Central memory CD8-positive, alpha-beta T cell (primary cell): ENCODE results near the gene ADAMTS9.

Source experiments
- ATAC-seq: fragments of 150-1000 bp; cut with Tn5 transposase; replicated peaks from 2 replicates; pipeline ENCODE4 v1.10.0; 2022; ENCODE audit warnings: mild to moderate bottlenecking, moderate FRiP score, moderate number of reproducible peaks; ENCODE audit not compliant: poor library complexity, severe bottlenecking; ENCODE audit errors: extremely low read depth
- DNase-seq, 2 donors: peaks; one replicate each; pipeline ENCODE4 v3.0.0; 2021; ENCODE audit warnings: low spot score in 2 of 2
- H3K27ac Mint-ChIP-seq: one replicate; pipeline ENCODE4 v1.8.0; 2022; ENCODE audit warnings: low read depth, mild to moderate bottlenecking, moderate library complexity, mixed read lengths
- H3K27me3 Mint-ChIP-seq: one replicate; pipeline ENCODE4 v1.8.0; 2022; ENCODE audit warnings: mixed read lengths
- H3K36me3 Mint-ChIP-seq: one replicate; pipeline ENCODE4 v1.8.0; 2022; ENCODE audit warnings: mild to moderate bottlenecking, moderate library complexity, mixed read lengths; ENCODE audit not compliant: insufficient read depth
- H3K4me1 Mint-ChIP-seq: one replicate; pipeline ENCODE4 v1.8.0; 2022; ENCODE audit warnings: mixed read lengths
- H3K4me3 Mint-ChIP-seq: one replicate; pipeline ENCODE4 v1.8.0; 2022; ENCODE audit warnings: mild to moderate bottlenecking, moderate library complexity, mixed read lengths
- H3K9me3 Mint-ChIP-seq: one replicate; pipeline ENCODE4 v1.8.0; 2022; ENCODE audit warnings: mixed read lengths

The ADAMTS9 gene

DNA sequence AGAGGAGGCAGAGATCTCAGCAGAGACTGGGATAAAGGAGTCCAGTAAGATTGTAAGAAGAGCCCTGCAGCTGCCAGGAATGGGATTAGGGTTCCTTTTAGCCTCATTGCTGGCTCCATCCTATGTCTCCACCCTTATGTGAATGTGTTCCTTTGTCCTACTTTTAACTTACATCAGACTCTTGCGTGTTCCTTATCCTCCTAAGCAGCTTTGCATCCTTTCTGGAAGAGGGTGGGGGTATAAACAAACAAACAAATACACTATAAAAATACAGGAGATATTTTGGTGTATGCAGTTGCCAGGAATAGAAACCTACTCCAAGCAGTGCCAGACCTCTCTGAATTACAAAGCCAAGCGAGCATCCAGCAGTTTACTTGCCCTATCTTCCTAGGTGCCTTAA is 194.7 kb downstream of the ADAMTS9 start:
- H3K4me3 Mint-ChIP-seq = no peak overlapping the region
- H3K36me3 Mint-ChIP-seq = no peaks in the 10 kb centered on the region
- no peaks in the 10 kb centered on the region for H3K9me3 Mint-ChIP-seq
- no peaks in the 10 kb centered on the region for H3K4me1 Mint-ChIP-seq
- no peak for DNase-seq
- no peak for ATAC-seq
- no peak overlapping the region for H3K27ac Mint-ChIP-seq
- H3K27me3 Mint-ChIP-seq = peaks cover 69% of the 10 kb centered on the region

DNA sequence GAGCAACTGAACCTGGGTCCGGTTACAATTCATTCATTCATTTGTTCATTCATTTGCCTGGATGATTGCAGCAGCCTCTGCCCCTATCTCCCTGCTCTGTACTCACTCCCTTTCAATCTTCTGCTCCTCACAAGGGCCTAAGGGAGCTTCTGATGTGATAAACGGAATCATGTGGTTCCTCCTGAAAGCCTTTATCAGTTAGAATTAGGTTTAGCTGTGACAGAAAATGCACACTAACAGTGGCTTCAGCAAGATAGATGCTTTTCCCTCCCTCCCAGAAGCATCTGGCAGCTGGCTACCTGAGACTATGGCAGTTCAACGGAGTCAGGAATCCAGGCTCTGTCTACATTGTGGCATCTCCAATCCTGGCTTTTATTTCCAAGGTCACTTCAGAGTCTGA is 196.0 kb downstream of the ADAMTS9 start:
- H3K9me3 Mint-ChIP-seq = no peaks in the 10 kb centered on the region
- H3K36me3 Mint-ChIP-seq = no peaks in the 10 kb centered on the region
- ATAC-seq (no peak), DNase-seq (no peak)
- H3K27me3 Mint-ChIP-seq = peaks cover 78% of the 10 kb centered on the region
- no peak overlapping the region for H3K4me3 Mint-ChIP-seq
- no peak overlapping the region for H3K27ac Mint-ChIP-seq
- no peaks in the 10 kb centered on the region for H3K4me1 Mint-ChIP-seq

DNA sequence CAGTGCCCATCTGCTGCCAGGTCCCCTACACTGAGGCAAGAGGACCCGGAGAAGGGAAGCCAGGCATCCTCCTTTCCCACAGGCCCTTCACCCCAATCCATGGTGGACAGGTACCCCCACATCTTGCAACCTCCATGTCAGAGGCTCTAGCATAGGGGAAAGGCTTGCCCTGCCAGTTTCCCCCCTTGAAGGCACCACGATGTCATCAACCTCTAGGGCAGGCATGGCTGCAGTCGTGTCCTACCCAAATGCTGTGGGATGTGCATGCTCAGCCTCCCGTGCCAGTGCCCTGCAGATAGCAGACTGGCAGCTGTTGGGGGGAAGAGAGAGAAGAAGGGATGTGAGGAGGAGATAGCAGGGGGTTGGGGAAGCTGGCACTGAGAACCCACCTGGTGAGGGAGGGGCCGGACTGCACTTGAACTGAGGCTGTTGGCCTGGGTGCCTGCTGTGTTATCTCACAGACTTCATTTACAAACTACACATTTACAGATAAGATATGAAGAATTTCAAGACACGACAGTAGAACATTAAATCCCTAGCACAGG is 197.5 kb downstream of the ADAMTS9 start:
- H3K4me3 Mint-ChIP-seq = no peak overlapping the region
- no peaks in the 10 kb centered on the region for H3K4me1 Mint-ChIP-seq
- peaks cover 91% of the 10 kb centered on the region for H3K27me3 Mint-ChIP-seq

DNA sequence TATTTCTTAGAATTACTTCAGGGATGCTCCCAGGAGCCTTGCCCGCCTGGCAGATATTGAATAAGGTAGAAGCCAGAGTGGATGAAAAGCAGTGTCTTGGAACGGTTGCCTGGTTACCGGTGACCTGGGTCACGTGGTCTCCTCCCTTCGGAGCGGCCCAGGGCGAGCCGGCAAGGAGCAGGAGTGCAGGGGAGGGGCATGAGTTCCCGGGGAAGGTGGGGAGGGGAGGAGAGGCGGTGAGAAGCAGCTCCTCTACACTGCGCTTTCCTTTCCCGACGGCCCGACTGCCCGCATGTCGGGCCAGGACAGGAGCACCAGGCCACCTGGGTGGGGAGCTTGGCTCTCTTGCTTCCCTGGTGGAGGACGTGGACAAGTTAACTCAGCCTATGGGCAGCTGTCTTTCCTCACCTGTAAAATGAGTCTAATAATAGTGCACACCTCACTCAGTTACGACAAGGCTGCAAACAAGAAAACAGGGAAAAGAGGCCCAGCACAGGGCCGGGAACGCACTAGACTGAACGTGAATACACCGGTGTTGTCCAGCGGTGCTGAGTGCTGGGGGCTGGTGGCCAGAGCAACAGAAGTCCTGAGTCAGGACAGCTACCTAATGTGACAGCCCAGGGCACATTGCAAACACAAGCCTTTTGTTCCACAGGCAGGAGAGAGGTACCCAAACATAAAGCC is 198.3 kb downstream of the ADAMTS9 start:
- Mint-ChIP-seq H3K4me1 (no peaks in the 10 kb centered on the region), H3K27ac (peak overlapping the region; percentile 60), H3K27me3 (peaks cover 89% of the 10 kb centered on the region), H3K36me3 (no peaks in the 10 kb centered on the region), H3K9me3 (no peaks in the 10 kb centered on the region), H3K4me3 (no peak overlapping the region)
- DNase-seq = no peak
- ATAC-seq = no peak

More for the DNA sequence above, 197.5 kb downstream of the ADAMTS9 start:
- no peak for ATAC-seq
- Mint-ChIP-seq H3K9me3 (no peaks in the 10 kb centered on the region), H3K36me3 (no peaks in the 10 kb centered on the region), H3K27ac (peak overlapping the region; percentile 60)
- no peak for DNase-seq

DNA sequence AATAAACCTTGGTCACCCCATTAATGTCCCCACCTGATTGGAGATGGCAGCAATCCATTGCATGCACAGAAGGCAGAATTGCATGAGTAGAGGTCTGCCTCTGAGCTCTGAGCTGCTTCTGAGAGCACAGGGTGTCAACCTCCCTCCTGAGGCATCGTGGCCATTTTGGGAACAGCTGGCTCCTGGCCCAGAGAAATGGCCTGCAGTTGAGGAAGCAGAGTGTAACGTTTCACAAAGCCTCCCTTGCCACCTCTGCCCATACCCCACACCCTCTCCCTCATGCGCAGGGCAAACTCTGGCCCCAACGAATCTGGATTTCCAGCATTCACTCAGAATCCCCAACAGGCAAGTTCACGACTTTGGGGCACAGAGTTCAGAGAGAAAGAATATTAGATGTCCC is 198.9 kb downstream of the ADAMTS9 start:
- Mint-ChIP-seq H3K9me3 (no peaks in the 10 kb centered on the region), H3K4me3 (no peak overlapping the region), H3K4me1 (no peaks in the 10 kb centered on the region), H3K27ac (no peak overlapping the region), H3K27me3 (peaks cover 83% of the 10 kb centered on the region), H3K36me3 (no peaks in the 10 kb centered on the region)
- no peak for ATAC-seq
- DNase-seq = no peak

DNA sequence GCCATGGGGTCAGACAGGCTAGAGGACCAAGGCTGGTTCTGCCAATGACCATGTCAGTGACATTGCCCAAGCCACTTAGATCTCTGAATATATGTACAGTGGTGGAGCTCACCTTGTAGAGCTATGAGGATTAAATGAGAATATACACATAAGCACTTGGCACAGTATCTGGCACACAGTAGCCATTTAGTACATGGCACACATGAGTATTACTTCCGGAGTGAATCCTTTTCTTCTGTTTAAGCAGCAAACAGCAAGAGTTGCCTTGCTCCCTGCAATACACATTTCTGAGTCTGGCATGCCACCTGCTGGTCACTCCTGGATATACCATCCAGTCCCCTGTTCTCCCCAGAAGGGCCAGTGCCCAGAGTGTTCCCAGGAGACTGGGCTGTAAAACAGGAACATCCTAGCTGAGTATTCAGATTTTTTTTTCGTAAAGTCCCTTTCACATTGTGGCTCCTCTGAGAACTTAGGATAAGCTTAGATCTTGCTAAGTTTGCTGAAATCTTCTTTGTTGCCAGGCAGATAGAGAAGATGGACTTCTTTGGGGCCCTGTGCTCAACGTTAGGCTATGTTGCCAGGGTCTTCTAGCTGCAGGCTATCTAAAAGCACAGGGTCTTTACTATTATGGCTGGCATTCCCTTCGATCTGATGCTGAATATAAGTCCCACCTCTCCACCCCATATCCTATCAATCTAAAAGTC is 203.4 kb downstream of the ADAMTS9 start:
- H3K36me3 Mint-ChIP-seq = no peaks in the 10 kb centered on the region

DNA sequence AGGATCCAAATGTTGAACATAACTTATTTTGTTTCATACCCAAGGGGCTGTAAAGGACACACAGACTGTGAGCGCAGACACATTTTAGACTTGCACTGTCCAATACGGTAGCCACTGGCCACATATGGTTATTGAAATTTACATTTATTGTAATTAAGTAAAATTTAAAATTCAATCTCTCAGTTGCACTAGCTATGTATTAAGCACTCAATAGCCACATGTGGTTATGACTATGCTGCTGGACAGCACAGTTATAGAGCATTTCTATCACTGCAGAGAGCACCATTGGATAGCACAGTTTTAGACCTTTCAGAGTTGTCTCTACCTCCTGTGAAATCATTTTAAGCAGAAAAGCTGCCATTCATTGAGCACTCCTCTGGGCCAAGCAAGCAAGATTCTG is 204.3 kb downstream of the ADAMTS9 start:
- Mint-ChIP-seq H3K36me3 (no peaks in the 10 kb centered on the region), H3K4me3 (no peak overlapping the region), H3K4me1 (no peaks in the 10 kb centered on the region), H3K9me3 (no peaks in the 10 kb centered on the region), H3K27me3 (peaks cover 29% of the 10 kb centered on the region), H3K27ac (no peak overlapping the region)
- ATAC-seq (no peak), DNase-seq (no peak)

More for the DNA sequence above, 203.4 kb downstream of the ADAMTS9 start:
- H3K9me3 Mint-ChIP-seq = no peaks in the 10 kb centered on the region
- H3K4me3 Mint-ChIP-seq = no peak overlapping the region
- no peak for ATAC-seq
- H3K27me3 Mint-ChIP-seq = peaks cover 39% of the 10 kb centered on the region
- H3K27ac Mint-ChIP-seq = no peak overlapping the region
- DNase-seq = peak; percentile 14 to 29
- H3K4me1 Mint-ChIP-seq = no peaks in the 10 kb centered on the region

DNA sequence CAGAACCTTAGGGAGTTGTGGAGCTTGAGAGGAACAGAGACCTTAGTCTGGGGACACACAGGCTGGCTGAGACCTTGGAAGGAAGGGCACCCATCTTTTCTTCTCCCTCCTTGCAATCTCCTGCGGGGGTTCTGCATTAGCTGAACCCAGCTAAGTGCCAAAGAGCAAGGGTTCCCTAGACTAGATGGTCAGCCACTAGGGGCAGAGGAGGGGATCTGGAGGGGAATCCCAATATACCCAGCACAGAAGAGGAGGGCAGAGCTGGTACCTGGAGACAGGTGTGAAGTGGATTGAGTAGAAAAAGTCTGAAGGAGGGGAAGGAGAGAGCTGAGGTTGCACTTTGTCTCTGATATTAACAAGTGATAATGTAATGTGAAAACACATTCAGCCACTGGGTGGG is 212.8 kb downstream of the ADAMTS9 start:
- ATAC-seq = no peak
- peaks cover 7% of the 10 kb centered on the region for H3K9me3 Mint-ChIP-seq
- DNase-seq = no peak
- no peak overlapping the region for H3K4me3 Mint-ChIP-seq
- no peak overlapping the region for H3K27ac Mint-ChIP-seq
- H3K4me1 Mint-ChIP-seq = no peaks in the 10 kb centered on the region
- no peaks in the 10 kb centered on the region for H3K36me3 Mint-ChIP-seq
- peaks cover 17% of the 10 kb centered on the region for H3K27me3 Mint-ChIP-seq

DNA sequence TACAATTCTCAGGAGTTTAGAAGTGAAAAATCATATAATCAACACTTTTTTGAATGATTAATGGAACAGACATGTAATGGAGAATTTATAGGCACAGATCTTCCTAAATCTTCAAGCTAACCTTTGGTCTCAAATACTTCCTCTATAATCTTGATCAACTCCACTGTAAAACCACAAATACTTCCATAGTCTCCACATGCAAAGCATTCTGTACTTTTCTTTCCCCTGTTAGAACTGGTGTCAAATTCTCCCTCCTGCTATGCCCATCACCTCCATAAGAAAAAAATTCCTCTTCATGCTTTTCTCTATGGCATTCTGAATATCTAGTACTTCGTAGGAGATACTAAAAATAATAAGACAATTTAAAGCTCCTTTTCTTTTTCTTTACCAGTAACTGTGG is 214.3 kb downstream of the ADAMTS9 start:
- peaks cover 17% of the 10 kb centered on the region for H3K27me3 Mint-ChIP-seq
- no peak overlapping the region for H3K27ac Mint-ChIP-seq
- no peak for DNase-seq
- no peak overlapping the region for H3K4me3 Mint-ChIP-seq
- no peaks in the 10 kb centered on the region for H3K36me3 Mint-ChIP-seq
- no peaks in the 10 kb centered on the region for H3K4me1 Mint-ChIP-seq
- H3K9me3 Mint-ChIP-seq = peaks cover 7% of the 10 kb centered on the region
- ATAC-seq = no peak

DNA sequence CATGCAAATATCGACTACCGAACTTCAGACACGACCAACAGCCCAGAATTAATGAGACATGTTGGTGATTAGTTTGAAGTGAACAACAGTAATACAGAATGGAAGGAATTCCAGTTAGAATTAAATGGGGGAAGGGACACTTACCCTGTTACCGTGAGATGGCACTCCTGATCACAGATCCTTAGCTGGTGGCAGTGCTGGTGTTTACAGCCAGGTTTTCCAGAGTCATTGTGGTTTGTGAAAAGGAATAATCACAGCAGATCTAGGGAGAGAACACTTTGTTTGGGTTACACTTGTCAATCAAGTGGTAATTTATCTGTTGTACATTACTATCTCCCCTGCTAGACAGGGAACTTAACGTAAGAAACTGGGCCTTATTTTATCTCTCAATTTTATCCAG is 217.4 kb downstream of the ADAMTS9 start:
- H3K9me3 Mint-ChIP-seq = peaks cover 6% of the 10 kb centered on the region
- no peaks in the 10 kb centered on the region for H3K36me3 Mint-ChIP-seq
- peaks cover 13% of the 10 kb centered on the region for H3K27me3 Mint-ChIP-seq
- ATAC-seq (no peak), DNase-seq (no peak)
- H3K27ac Mint-ChIP-seq = no peak overlapping the region
- H3K4me3 Mint-ChIP-seq = no peak overlapping the region
- H3K4me1 Mint-ChIP-seq = no peaks in the 10 kb centered on the region

DNA sequence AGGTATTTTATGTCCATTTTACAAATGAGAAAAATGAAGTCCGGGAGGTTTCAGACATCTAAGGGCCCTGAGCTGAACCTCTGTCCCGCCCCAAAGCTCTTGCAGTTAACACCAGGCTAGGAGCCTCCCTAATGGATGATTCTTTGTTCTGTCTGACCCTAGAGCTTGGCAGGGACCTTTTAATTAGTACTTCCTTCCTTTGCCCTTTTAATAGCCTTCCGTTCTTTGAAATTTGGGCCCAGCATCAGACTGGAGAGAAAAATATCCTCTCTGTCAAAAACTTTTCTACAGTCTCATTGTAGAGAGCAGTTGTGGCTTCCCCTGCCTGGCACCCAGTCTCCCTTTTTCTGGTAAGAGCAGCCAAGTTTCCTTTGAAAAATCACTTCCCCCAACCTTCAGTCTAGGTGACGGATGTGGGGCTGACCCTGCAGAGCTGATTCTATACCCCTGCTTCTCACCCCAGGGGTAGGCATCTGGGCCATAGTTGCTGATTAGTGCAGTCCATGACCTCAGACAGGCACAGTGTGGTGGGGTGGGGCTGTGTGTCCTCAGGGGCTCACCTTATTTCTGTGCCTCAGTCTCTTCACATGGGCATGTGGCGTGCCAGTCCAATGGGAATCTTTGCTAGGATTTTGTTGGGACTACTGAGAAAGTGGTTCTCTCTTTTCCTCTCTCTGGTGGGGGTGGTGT is 220.4 kb downstream of the ADAMTS9 start:
- no peak overlapping the region for H3K27ac Mint-ChIP-seq
- H3K36me3 Mint-ChIP-seq = no peaks in the 10 kb centered on the region
- H3K4me1 Mint-ChIP-seq = peaks cover 5% of the 10 kb centered on the region
- ATAC-seq (no peak), DNase-seq (no peak)
- H3K27me3 Mint-ChIP-seq = no peaks in the 10 kb centered on the region
- H3K4me3 Mint-ChIP-seq = no peak overlapping the region
- no peaks in the 10 kb centered on the region for H3K9me3 Mint-ChIP-seq
